ENCODE data around the gene TMCC2. TPM values are rescaled to one million over a fixed set of nuclear protein-coding genes. Genes with fewer than 3 reads are reported as not detected.

The TMCC2 gene
- total RNA-seq, 1 experiment from 2014 or later, result 2.7 TPM

DNA sequence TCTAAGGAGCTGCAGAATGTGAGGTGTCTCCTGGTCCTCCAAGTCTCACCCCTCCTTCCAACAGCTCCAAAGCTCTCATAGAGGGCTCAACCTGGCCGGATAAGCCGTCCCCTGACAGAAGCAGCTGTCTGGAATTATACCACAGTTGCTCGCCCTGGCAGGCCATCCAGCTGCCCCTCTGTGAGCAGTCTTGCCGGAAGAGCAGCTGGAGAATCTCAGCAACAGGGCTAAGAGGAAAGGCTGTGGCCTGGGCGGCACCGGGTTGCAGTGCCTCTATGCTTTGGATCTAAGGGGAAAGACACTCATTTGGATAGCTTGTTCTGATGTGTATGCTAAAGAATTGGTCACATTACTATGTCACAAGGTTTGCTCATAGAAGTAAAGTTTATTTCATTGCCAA lies 12.4 kb downstream of the TMCC2 start:
- TF ChIP-seq EZH2phosphoT487 (IDR thresholded peaks at IDR 0.05; ENCODE audit: borderline replicate concordance) (no peak), TCF7L2 (IDR thresholded peaks at IDR 0.05; ENCODE audit: borderline replicate concordance, extremely low read depth, insufficient read depth, insufficient read length) (no peak)
- Histone ChIP-seq H3K4me1 (ENCODE audit: control insufficient read depth in 1 of 2, insufficient read depth in 2 of 2, low read length in 2 of 2) (no peaks in the 10 kb centered on the region), H2AFZ (ENCODE audit: low read depth, low read length, poor library complexity, severe bottlenecking) (no peak overlapping the region), H3K36me3 (ENCODE audit: control insufficient read depth in 1 of 2, insufficient read depth in 2 of 2, low read length in 2 of 2) (no peaks in the 10 kb centered on the region), H3K79me2 (ENCODE audit: insufficient read depth, low read length) (no peaks in the 10 kb centered on the region), H3K9me3 (ENCODE audit: control insufficient read depth in 1 of 2, insufficient read depth in 1 of 2, low read depth in 1 of 2, low read length in 2 of 2) (no peaks in the 10 kb centered on the region), H3K9ac (ENCODE audit: low read length) (no peak overlapping the region), H3K4me3 (replicated peaks in 1 of 2; ENCODE audit: low read depth in 1 of 2, low read length in 2 of 2) (no peak overlapping the region), H3K27me3 (ENCODE audit: insufficient read depth, low read length) (no peaks in the 10 kb centered on the region), H3K27ac (ENCODE audit: low read depth, low read length) (no peak overlapping the region), H3K4me2 (ENCODE audit: low read length) (no peak overlapping the region), H3K9me2 (ENCODE audit: insufficient read depth) (no peaks in the 10 kb centered on the region), H4K20me1 (ENCODE audit: insufficient read depth) (no peaks in the 10 kb centered on the region)
- no peak for ATAC-seq
- no TSS peak for BruUV-seq (replicated peaks)
- ChIA-PET POLR2A (no interaction called here), RAD21 (ENCODE audit: low non-redundant PET in 1 of 2, low total read pairs in 2 of 2, uncharacterized antibody in 2 of 2, unreplicated experiment in 2 of 2) (no interaction called here), CTCF (no interaction called here)
- intact Hi-C loops (cut with micrococcal nuclease), result no loop called here
- no peak for DNase-seq (ENCODE audit: low read depth, low spot score)

DNA sequence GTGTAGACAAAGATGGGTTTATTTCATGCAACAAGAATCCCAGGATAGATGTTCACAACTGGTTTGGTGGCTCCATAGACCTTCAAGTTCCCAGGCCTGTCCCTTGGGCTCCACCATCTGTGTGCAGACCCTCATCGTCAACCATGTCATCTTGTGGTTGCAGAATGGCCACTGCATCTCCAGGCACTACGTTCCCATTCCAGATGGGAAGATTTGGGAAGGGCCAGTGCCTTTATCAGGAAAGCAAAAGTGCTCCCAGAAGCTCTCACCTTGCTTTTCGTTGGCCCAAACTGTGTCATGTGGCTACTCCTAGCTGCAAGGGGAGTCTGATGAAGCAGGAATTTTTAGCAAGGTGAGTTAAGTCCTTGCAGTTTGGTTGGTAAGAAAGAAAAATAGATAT lies 12.8 kb downstream of the TMCC2 start:
- H3K9ac ChIP-seq (ENCODE audit: low read length), result no peak overlapping the region
- ChIA-PET RAD21 (ENCODE audit: low non-redundant PET in 1 of 2, low total read pairs in 2 of 2, uncharacterized antibody in 2 of 2, unreplicated experiment in 2 of 2) (no interaction called here), CTCF (no interaction called here), POLR2A (no interaction called here)
- H3K27ac ChIP-seq (ENCODE audit: low read depth, low read length), result no peak overlapping the region
- ATAC-seq (no peak), DNase-seq (ENCODE audit: low read depth, low spot score) (no peak)
- H3K36me3 ChIP-seq (ENCODE audit: control insufficient read depth in 1 of 2, insufficient read depth in 2 of 2, low read length in 2 of 2), result no peaks in the 10 kb centered on the region
- intact Hi-C loops (cut with micrococcal nuclease), result no loop called here
- no TSS peak for BruUV-seq (replicated peaks)
- H3K4me1 ChIP-seq (ENCODE audit: control insufficient read depth in 1 of 2, insufficient read depth in 2 of 2, low read length in 2 of 2), result no peaks in the 10 kb centered on the region
- no peaks in the 10 kb centered on the region for H4K20me1 ChIP-seq (ENCODE audit: insufficient read depth)
- no peaks in the 10 kb centered on the region for H3K79me2 ChIP-seq (ENCODE audit: insufficient read depth, low read length)
- H3K9me3 ChIP-seq (ENCODE audit: control insufficient read depth in 1 of 2, insufficient read depth in 1 of 2, low read depth in 1 of 2, low read length in 2 of 2), result no peaks in the 10 kb centered on the region
- TF ChIP-seq YY1 (IDR thresholded peaks at IDR 0.05; ENCODE audit: extremely low read depth, insufficient replicate concordance, low read depth, low read length) (no peak), ELF1 (IDR thresholded peaks at IDR 0.05; ENCODE audit: borderline replicate concordance, low read depth) (no peak), TCF7L2 (IDR thresholded peaks at IDR 0.05; ENCODE audit: borderline replicate concordance, extremely low read depth, insufficient read depth, insufficient read length) (no peak), ZFX (IDR thresholded peaks at IDR 0.05) (no peak), SP1 (IDR thresholded peaks at IDR 0.05; ENCODE audit: low read depth) (no peak), POLR2A (IDR thresholded peaks at IDR 0.05; ENCODE audit: borderline replicate concordance, extremely low read depth, insufficient read depth, insufficient read length) (no peak), JUND (IDR thresholded peaks at IDR 0.05) (no peak)
- TF ChIP-seq, protein P1, sequence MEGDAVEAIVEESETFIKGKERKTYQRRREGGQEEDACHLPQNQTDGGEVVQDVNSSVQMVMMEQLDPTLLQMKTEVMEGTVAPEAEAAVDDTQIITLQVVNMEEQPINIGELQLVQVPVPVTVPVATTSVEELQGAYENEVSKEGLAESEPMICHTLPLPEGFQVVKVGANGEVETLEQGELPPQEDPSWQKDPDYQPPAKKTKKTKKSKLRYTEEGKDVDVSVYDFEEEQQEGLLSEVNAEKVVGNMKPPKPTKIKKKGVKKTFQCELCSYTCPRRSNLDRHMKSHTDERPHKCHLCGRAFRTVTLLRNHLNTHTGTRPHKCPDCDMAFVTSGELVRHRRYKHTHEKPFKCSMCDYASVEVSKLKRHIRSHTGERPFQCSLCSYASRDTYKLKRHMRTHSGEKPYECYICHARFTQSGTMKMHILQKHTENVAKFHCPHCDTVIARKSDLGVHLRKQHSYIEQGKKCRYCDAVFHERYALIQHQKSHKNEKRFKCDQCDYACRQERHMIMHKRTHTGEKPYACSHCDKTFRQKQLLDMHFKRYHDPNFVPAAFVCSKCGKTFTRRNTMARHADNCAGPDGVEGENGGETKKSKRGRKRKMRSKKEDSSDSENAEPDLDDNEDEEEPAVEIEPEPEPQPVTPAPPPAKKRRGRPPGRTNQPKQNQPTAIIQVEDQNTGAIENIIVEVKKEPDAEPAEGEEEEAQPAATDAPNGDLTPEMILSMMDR (IDR thresholded peaks at IDR 0.05 in 2 of 3, conservative IDR thresholded peaks at IDR 0.05 in 1 of 3; ENCODE audit: borderline replicate concordance in 1 of 3, insufficient read depth in 1 of 3, low read depth in 2 of 3, low read length in 2 of 3), result no peak
- TF ChIP-seq, protein P2, sequence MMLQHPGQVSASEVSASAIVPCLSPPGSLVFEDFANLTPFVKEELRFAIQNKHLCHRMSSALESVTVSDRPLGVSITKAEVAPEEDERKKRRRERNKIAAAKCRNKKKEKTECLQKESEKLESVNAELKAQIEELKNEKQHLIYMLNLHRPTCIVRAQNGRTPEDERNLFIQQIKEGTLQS (IDR thresholded peaks at IDR 0.05), result no peak
- H3K4me2 ChIP-seq (ENCODE audit: low read length), result no peak overlapping the region
- H3K9me2 ChIP-seq (ENCODE audit: insufficient read depth), result no peaks in the 10 kb centered on the region
- H3K4me3 ChIP-seq (replicated peaks in 1 of 2; ENCODE audit: low read depth in 1 of 2, low read length in 2 of 2), result no peak overlapping the region
- no peaks in the 10 kb centered on the region for H3K27me3 ChIP-seq (ENCODE audit: insufficient read depth, low read length)
- no peak overlapping the region for H2AFZ ChIP-seq (ENCODE audit: low read depth, low read length, poor library complexity, severe bottlenecking)
